Mucosa of descending colon (tissue), 3 donors: ENCODE measurements around the gene RDM1. TPM values are rescaled to one million over a fixed set of nuclear protein-coding genes. Genes with fewer than 3 reads are reported as not detected.
A peak's percentile ranks its signal among the peaks of the same experiment; 100 is the strongest.

Experiments
- ATAC-seq: fragments of 200-7000 bp; cut with Tn5 transposase; one replicate; pipeline ENCODE4 v1.9.1; 2020; ENCODE audit warnings: mild to moderate bottlenecking, moderate library complexity
- DNase-seq, 3 donors: peaks; one replicate each; pipeline ENCODE4 v3.0.0-alpha.2; 2020
- H3K36me3 ChIP-seq: fragments of 200-600 bp; one replicate; pipeline ENCODE4 v1.8.0; 2021; ENCODE audit warnings: low read depth, mild to moderate bottlenecking
- H3K4me1 ChIP-seq: fragments of 200-600 bp; one replicate; pipeline ENCODE4 v1.8.0; 2021; ENCODE audit warnings: low read depth, mild to moderate bottlenecking
- H3K4me3 ChIP-seq: fragments of 200-600 bp; one replicate; pipeline ENCODE4 v1.8.0; 2021; ENCODE audit warnings: mild to moderate bottlenecking
- H3K9me3 ChIP-seq: fragments of 200-600 bp; one replicate; pipeline ENCODE4 v1.8.0; 2021; ENCODE audit warnings: mild to moderate bottlenecking
- intact Hi-C, 2 donors: fragments of 100-400 bp; cut with DNase I in 1 of 2; cut with micrococcal nuclease in 1 of 2; formaldehyde crosslinking; loops; one replicate each; pipeline versions ENCODE4 v1.11.0 to v1.11.1; 2022; cut with DNase I, micrococcal nuclease
- total RNA-seq, 3 donors: library from RNA; stranded (reverse); fragmentation: NEBNext Ultra II Directional in 2 of 3; extraction: Animal tissue kit (Norgen Biotek cat#: 25700) in 2 of 3; gene quantifications; one replicate each; pipeline versions ENCODE4 v1.2.1 to v1.2.4, GENCODE V29; 2021 to 2023
- TF ChIP-seq, protein P1 (sequence below): fragments of 200-600 bp; IDR thresholded peaks from one replicate; pipeline ENCODE4 v1.8.0; 2022; ENCODE audit warnings: antibody characterized with exemption, mild to moderate bottlenecking
- donor health status: DM: no; HTN: no; CAD: no; lungs with moderate emphysema.
- donor health status: DM: no; HTN: no; CAD: no.
- donor health status: DM: no; HTN: yes; CAD: no.

Gene RDM1
- total RNA-seq, 3 donors from 2014 or later, result 1.3 to 3.1 TPM; not detected in 1

DNA sequence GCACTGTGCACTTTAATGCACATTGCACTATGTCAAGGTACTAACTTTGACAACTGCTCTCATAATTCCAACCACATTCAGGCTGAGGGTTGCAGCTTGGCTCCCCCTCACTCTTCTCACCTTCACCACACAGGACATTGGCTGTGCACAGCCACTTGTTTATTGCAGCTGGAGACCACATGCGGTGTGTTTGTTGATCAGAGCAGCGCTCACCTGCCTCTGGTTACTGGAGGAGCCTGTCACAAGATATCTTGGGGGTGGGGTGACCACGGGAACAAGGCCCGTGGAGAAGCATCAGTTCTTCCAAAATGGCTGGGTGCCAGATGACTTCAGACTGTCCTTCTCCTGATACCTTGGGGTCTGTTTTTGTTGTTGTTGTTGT, 39.8 kb downstream of the RDM1 start:
- intact Hi-C loops, result no loop called here
- TF ChIP-seq, protein P1, sequence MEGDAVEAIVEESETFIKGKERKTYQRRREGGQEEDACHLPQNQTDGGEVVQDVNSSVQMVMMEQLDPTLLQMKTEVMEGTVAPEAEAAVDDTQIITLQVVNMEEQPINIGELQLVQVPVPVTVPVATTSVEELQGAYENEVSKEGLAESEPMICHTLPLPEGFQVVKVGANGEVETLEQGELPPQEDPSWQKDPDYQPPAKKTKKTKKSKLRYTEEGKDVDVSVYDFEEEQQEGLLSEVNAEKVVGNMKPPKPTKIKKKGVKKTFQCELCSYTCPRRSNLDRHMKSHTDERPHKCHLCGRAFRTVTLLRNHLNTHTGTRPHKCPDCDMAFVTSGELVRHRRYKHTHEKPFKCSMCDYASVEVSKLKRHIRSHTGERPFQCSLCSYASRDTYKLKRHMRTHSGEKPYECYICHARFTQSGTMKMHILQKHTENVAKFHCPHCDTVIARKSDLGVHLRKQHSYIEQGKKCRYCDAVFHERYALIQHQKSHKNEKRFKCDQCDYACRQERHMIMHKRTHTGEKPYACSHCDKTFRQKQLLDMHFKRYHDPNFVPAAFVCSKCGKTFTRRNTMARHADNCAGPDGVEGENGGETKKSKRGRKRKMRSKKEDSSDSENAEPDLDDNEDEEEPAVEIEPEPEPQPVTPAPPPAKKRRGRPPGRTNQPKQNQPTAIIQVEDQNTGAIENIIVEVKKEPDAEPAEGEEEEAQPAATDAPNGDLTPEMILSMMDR, result no peak
- H3K4me1 ChIP-seq, result no peaks in the 10 kb centered on the region
- peak; percentile 37 to 67 (median 37) for DNase-seq
- ATAC-seq, result peak; percentile 84
- H3K9me3 ChIP-seq, result no peaks in the 10 kb centered on the region
- no peaks in the 10 kb centered on the region for H3K36me3 ChIP-seq
- H3K4me3 ChIP-seq, result no peak overlapping the region

DNA sequence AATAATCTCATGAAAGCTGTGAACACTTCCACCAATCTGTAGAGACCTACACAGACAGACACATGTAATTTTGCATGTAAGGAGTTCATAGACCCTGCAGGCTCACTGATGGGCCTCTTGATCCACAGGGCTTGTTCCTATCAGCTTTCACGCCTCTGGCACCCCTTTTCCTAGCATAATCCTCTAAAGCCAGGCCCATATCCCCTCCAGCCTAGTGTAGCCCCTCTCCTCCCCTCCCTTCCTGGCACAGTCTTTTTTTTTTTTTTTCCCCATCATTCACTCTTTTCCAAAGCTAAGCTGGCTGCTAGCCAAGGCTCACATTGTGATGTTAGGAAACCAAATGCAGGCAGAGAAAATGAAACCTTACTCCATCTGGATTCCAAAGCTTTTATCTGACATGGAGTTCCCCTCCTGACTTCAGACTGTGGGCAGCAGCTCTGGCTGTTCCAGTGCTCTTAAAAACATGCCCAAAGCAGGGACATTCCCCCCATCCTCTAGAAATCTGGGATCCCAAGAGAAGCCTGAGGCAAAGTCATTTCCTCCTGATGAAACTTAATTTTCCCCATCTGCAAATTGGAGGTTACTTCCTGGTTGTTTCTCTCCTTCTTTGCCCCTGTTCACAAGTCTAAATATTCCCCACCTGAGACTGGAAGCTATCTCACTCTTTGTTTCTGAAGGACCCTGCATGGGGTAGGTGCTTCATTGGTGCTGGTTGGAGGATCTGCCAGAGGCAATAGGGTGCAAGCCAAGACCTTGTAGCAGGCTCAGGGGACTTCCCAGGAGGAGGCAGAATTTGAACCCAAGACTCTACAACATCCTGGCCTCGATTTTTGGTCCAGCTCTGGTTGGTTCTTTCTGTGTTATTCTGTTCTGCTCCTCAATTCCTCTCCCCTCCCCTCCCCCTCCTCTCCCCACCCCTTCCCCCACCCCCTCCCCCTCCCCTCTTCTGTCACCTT, 40.5 kb downstream of the RDM1 start:
- Histone ChIP-seq H3K4me1 (no peaks in the 10 kb centered on the region), H3K9me3 (no peaks in the 10 kb centered on the region), H3K36me3 (no peaks in the 10 kb centered on the region), H3K4me3 (no peak overlapping the region)
- DNase-seq (no peak), ATAC-seq (no peak)
- TF ChIP-seq, protein P1, result no peak
- intact Hi-C loops, result no loop called here

DNA sequence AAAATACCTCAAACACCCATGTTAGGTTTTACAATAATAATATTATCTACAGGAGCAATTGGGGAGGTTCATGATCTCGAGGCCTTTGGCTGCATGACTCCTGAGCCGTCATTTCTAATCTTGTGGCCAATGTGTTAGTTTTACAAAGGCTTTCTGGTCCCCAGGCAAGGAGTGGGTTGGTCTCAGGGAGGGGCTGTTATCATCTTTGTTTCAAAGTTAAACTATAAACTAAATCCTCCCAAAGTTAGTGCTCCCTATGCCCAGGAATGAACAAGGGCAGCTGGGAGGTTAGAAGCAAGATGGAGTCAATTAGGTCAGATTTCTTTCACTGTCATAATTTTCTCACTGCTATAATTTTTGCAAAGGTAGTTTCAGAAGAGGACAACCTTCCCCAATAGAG, 41.3 kb downstream of the RDM1 start:
- peak; percentile 34 for ATAC-seq
- no peaks in the 10 kb centered on the region for H3K36me3 ChIP-seq
- intact Hi-C loops, result no loop called here
- TF ChIP-seq, protein P1, result no peak
- DNase-seq, result no peak
- H3K9me3 ChIP-seq, result no peaks in the 10 kb centered on the region
- no peak overlapping the region for H3K4me3 ChIP-seq
- no peaks in the 10 kb centered on the region for H3K4me1 ChIP-seq

DNA sequence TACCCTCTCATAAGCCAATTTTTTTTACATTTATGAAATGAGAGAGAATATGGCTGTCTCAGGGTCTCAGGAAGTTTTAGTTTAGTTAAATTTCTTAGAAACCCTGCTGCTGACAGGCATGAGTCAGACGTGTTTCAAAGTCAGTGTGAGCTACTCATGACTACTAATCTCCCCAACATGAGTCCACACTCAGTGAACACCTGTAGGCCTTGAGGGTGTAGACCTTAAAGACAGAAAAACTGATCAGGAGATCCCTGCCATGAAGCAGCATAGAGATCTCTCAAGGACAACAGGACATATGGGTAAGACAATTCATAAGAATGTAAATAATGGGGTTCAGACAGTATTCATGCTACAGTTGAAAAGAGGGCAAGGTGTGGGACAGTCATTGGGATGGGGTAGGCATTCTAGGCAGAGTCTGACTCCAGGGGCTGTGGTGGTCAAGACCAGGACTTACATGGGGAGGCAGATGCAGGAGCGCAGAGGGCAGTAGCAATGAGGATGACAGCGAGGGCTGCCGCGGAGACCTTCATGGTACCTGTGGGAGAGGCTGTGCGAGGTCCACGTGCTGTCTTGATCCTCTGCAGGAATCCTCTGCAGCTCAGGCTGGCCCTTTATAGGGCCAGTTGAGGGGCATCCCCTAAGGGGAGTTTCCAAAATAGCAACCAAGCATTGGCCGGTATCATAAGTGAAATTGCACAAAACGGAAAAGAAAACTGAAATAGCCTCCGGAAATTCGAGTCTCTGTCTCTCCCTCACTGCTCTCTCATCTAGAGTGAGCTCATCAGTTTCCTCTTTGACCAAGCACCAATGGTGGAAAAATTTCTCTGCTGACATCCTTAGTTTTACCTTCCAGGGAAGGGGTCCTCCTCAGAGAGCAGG, 50.6 kb downstream of the RDM1 start, which contains the start of gene CCL5:
Gene CCL5 (minus strand): TSS at position 588 of the 882 bp plus-strand sequence.
- intact Hi-C loops, result no loop called here
- Histone ChIP-seq H3K4me1 (no peaks in the 10 kb centered on the region), H3K9me3 (no peaks in the 10 kb centered on the region), H3K4me3 (no peak within 1 kb of the TSS), H3K36me3 (no peaks in the 10 kb centered on the region)
- DNase-seq, result peak; percentile 41 to 59 (median 54)
- peak; percentile 84 for ATAC-seq
- TF ChIP-seq, protein P1, result no peak

DNA sequence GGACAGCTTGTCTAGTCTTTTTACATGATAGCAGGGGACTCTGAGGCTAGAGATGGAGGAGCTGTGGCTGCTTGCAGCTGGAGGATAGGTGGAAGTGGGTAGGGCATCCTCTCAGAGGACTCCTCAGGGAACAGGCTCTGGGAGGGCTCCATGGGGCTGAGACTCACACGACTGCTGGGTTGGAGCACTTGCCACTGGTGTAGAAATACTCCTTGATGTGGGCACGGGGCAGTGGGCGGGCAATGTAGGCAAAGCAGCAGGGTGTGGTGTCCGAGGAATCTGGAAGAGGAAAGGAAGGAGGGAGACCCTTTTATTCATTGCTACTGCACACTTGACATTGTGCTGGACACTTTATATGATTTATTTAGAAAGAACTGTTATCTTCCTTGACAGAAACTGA, 52.2 kb downstream of the RDM1 start:
- TF ChIP-seq, protein P1, result no peak
- ATAC-seq (no peak), DNase-seq (no peak)
- H3K9me3 ChIP-seq, result no peaks in the 10 kb centered on the region
- intact Hi-C loops, result no loop called here
- H3K4me1 ChIP-seq, result no peaks in the 10 kb centered on the region
- no peaks in the 10 kb centered on the region for H3K36me3 ChIP-seq
- no peak overlapping the region for H3K4me3 ChIP-seq
